Ishikawa (cell line): ENCODE results near the gene MAP2K6.

Source experiments
- CEBPB ChIP-seq: IDR thresholded peaks from 2 replicates; pipeline ENCODE4 v1.6.1; 2012
- CREB1 ChIP-seq: IDR thresholded peaks from 2 replicates; pipeline ENCODE4 v1.6.1; 2012; ENCODE audit warnings: low read depth
- EGR1 ChIP-seq: IDR thresholded peaks from 2 replicates; pipeline ENCODE4 v1.6.1; 2012
- EP300 ChIP-seq: IDR thresholded peaks from 2 replicates; pipeline ENCODE4 v1.6.1; 2012; ENCODE audit warnings: borderline replicate concordance
- FOXM1 ChIP-seq: IDR thresholded peaks from 2 replicates; pipeline ENCODE4 v1.6.1; 2012; ENCODE audit warnings: low read depth, borderline replicate concordance
- NFIC ChIP-seq: IDR thresholded peaks from 2 replicates; pipeline ENCODE4 v1.6.1; 2012
- RAD21 ChIP-seq: IDR thresholded peaks from 2 replicates; pipeline ENCODE4 v1.6.1; 2012; ENCODE audit warnings: low read depth
- REST ChIP-seq: IDR thresholded peaks from 2 replicates; pipeline ENCODE4 v1.6.1; 2012; ENCODE audit warnings: low read depth, mild to moderate bottlenecking
- TAF1 ChIP-seq: IDR thresholded peaks from 2 replicates; pipeline ENCODE4 v1.6.1; 2012; ENCODE audit warnings: low read depth, mild to moderate bottlenecking
- TCF12 ChIP-seq: IDR thresholded peaks from 2 replicates; pipeline ENCODE4 v1.6.1; 2012; ENCODE audit warnings: low read depth
- TEAD4 ChIP-seq: IDR thresholded peaks from 2 replicates; pipeline ENCODE4 v1.6.1; 2012
- USF1 ChIP-seq: IDR thresholded peaks from 2 replicates; pipeline ENCODE4 v1.6.1; 2012
- YY1 ChIP-seq: IDR thresholded peaks from 2 replicates; pipeline ENCODE4 v1.6.1; 2012; ENCODE audit warnings: low read depth
- ZBTB7A ChIP-seq: IDR thresholded peaks from 2 replicates; pipeline ENCODE4 v1.6.1; 2012; ENCODE audit warnings: low read depth
- TF ChIP-seq, protein P1 (sequence below): IDR thresholded peaks from 2 replicates; pipeline ENCODE4 v1.6.1; 2012

The MAP2K6 gene

DNA sequence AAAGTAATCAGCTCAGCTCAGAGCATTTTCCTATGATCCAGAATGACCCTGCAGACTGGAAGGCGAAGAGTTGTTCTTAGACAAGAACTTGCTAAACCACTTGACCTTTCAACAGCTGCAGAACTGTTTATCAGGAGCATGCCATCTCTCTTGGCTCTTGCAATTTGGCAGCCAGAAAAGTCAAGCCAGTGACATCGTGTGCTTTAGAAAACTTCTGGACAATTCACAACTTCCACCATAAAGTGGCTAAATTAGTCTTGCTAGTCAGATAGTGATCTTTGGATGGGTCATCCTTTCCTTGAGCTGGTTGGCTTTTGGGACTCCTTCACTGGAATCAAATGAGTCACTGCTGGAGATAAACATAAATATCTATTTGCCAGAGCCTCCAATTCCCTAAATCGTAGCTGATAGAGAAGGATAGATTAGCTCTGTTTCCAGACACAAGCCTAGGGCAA lies 146.5 kb downstream of the MAP2K6 start:
- TF ChIP-seq RAD21 (no peak), TEAD4 (no peak), YY1 (no peak), CREB1 (no peak), TCF12 (no peak), EGR1 (no peak), REST (no peak), FOXM1 (no peak), CEBPB (no peak), USF1 (no peak), EP300 (no peak), TAF1 (no peak), NFIC (no peak), ZBTB7A (no peak)
- TF ChIP-seq, protein P1, sequence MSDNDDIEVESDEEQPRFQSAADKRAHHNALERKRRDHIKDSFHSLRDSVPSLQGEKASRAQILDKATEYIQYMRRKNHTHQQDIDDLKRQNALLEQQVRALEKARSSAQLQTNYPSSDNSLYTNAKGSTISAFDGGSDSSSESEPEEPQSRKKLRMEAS: no peak

GRCh38 chr17:69561462-69561861 lies 147.0 kb downstream of the MAP2K6 start:
- no peak for TF ChIP-seq RAD21
- no peak for TF ChIP-seq TCF12
- no peak for TF ChIP-seq REST
- TF ChIP-seq, protein P1: no peak
- no peak for TF ChIP-seq CEBPB
- no peak for TF ChIP-seq FOXM1
- TF ChIP-seq EP300: no peak
- TF ChIP-seq USF1: no peak
- TF ChIP-seq TEAD4: no peak
- no peak for TF ChIP-seq YY1
- no peak for TF ChIP-seq EGR1
- TF ChIP-seq ZBTB7A: no peak
- TF ChIP-seq NFIC: no peak
- no peak for TF ChIP-seq TAF1
- no peak for TF ChIP-seq CREB1

GRCh38 chr17:69565447-69565846 lies 150.9 kb downstream of the MAP2K6 start:
- no peak for TF ChIP-seq FOXM1
- no peak for TF ChIP-seq TEAD4
- TF ChIP-seq, protein P1: no peak
- TF ChIP-seq RAD21: no peak
- no peak for TF ChIP-seq USF1
- no peak for TF ChIP-seq TAF1
- no peak for TF ChIP-seq EP300
- no peak for TF ChIP-seq CEBPB
- no peak for TF ChIP-seq ZBTB7A
- TF ChIP-seq REST: no peak
- no peak for TF ChIP-seq YY1
- TF ChIP-seq CREB1: no peak
- no peak for TF ChIP-seq NFIC
- TF ChIP-seq EGR1: no peak
- no peak for TF ChIP-seq TCF12

DNA sequence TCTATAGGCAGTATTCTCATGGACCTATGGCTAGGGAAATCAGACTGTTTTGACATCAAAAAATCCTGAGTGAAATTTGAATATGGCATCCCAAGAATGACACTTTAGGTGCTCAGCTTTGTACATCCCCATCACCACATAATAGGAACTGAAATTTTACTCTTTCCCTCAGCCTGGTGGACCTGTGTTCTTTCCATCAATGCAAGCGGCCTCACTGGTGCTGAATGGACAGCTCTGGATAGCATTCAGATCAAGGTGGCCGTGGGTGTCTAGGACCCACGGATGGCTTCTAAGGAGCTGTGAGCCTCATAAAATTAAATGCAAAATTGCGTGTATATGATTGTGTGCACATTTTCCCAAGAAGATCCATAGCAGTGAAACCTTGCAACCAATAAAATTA lies 152.6 kb downstream of the MAP2K6 start:
- TF ChIP-seq EGR1: no peak
- TF ChIP-seq CREB1: no peak
- TF ChIP-seq TEAD4: no peak
- peak; percentile 83 for TF ChIP-seq REST
- no peak for TF ChIP-seq FOXM1
